C4-2B (cell line): ENCODE results near the gene NEK8.

Experiments
- ZFX ChIP-seq: fragments of 450-650 bp; IDR thresholded peaks from 2 replicates; pipeline ENCODE4 v1.6.1; 2017
- TF ChIP-seq, protein P1 (sequence below): fragments of 450-650 bp; conservative IDR thresholded peaks from 2 replicates; pipeline ENCODE4 v1.5.1; 2017; ENCODE audit warnings: mild to moderate bottlenecking

DNA sequence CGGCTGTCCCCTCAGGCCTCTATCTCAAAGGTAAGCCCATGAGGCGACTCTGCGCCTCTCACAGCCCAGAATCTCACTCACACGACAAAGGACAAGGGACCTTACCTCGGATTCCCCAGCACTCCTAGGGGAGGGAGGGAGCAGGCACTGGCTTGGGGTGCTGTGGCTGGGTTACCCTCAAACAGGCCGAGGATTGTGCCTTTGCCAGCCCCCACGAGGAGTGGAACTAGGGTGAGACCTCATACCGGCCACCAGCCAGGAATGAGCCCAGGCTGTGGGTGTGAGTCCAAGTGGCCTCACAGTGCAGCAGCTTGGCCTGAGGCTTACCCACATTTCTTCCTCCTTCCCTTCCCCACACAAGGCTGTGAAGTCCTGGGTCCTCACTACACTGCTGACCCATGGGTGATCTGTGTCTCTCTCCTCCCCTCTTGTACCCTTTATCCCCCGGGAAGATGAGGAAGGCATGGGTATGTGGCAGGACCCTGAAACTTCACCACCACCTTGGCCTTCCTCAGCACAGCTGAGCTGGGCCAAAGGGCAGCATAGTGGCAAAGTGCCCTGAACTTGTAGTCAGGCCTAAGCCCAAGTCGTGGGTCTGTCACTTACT lies 22.8 kb upstream of the NEK8 start:
- TF ChIP-seq, protein P1, sequence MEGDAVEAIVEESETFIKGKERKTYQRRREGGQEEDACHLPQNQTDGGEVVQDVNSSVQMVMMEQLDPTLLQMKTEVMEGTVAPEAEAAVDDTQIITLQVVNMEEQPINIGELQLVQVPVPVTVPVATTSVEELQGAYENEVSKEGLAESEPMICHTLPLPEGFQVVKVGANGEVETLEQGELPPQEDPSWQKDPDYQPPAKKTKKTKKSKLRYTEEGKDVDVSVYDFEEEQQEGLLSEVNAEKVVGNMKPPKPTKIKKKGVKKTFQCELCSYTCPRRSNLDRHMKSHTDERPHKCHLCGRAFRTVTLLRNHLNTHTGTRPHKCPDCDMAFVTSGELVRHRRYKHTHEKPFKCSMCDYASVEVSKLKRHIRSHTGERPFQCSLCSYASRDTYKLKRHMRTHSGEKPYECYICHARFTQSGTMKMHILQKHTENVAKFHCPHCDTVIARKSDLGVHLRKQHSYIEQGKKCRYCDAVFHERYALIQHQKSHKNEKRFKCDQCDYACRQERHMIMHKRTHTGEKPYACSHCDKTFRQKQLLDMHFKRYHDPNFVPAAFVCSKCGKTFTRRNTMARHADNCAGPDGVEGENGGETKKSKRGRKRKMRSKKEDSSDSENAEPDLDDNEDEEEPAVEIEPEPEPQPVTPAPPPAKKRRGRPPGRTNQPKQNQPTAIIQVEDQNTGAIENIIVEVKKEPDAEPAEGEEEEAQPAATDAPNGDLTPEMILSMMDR = no peak
- no peak for TF ChIP-seq ZFX
